Chondrocyte (in vitro differentiated cells): ENCODE measurements around the gene SLC35G2. TPM values are rescaled to one million over a fixed set of nuclear protein-coding genes. Genes with fewer than 3 reads are reported as not detected.

ENCODE experiments used
- DNase-seq: peaks from one replicate; pipeline ENCODE4 v3.0.0; 2021; ENCODE audit warnings: mixed read lengths, low spot score
- H3K27ac Mint-ChIP-seq: one replicate; pipeline ENCODE4 v1.8.0; 2021; ENCODE audit warnings: mild to moderate bottlenecking, moderate library complexity, mixed read lengths; ENCODE audit not compliant: unreplicated experiment
- H3K27me3 Mint-ChIP-seq: 2 replicates; pipeline ENCODE4 v1.8.0; 2021; ENCODE audit warnings: low read depth, mixed read lengths
- H3K36me3 Mint-ChIP-seq: 2 replicates; pipeline ENCODE4 v1.8.0; 2021; ENCODE audit warnings: low read depth, mixed read lengths
- H3K4me1 Mint-ChIP-seq: 2 replicates; pipeline ENCODE4 v1.8.0; 2021; ENCODE audit warnings: low read depth, mild to moderate bottlenecking, mixed read lengths
- H3K4me3 Mint-ChIP-seq: one replicate; pipeline ENCODE4 v1.8.0; 2021; ENCODE audit warnings: mild to moderate bottlenecking, moderate library complexity, mixed read lengths; ENCODE audit not compliant: unreplicated experiment
- H3K9me3 Mint-ChIP-seq: 2 replicates; pipeline ENCODE4 v1.8.0; 2021; ENCODE audit warnings: low read depth, mixed read lengths
- total RNA-seq: library from RNA; stranded (reverse); gene quantifications from 3 replicates; pipeline ENCODE4 v1.2.1, GENCODE V29; 2021
- TF ChIP-seq, protein P1 (sequence below): fragments of 200-600 bp; sonication (generic); IDR thresholded peaks from 2 replicates; pipeline ENCODE4 v1.5.0; 2021; ENCODE audit warnings: antibody characterized with exemption, mild to moderate bottlenecking, moderate library complexity

SLC35G2 gene
- total RNA-seq, 1 donor from 2014 or later, result 3.8 TPM

DNA sequence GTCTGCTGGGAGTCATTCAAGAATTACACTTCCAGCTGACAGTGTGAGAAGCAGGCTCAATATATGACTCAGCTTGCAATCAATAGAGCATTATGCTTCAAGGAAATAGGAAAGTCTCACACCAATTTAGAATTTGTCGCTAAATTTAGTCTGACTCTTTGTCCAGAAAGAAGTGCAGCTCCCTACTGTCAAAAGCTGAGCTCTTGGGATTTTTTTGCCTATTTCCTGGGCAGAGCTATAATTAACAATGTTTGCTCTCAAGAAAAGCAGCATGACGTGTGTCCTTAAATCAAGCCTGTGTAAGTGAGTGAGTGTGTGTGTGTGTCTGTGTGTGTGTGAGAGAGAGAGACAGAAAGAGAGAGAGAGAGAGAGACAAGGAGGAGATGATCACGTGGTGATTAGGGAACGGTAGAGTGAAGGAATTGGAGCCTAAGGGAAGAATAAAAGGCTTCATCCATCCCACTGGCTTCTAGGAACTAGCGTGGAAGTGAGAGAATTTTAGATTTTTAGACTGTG lies 16.4 kb upstream of the SLC35G2 start:
- DNase-seq, result no peak
- H3K36me3 Mint-ChIP-seq, result no peaks in the 10 kb centered on the region
- no peaks in the 10 kb centered on the region for H3K9me3 Mint-ChIP-seq
- H3K27ac Mint-ChIP-seq, result peak overlapping the region; percentile 64
- H3K4me1 Mint-ChIP-seq, result peaks cover 19% of the 10 kb centered on the region
- H3K4me3 Mint-ChIP-seq, result peak overlapping the region; percentile 20
- TF ChIP-seq, protein P1, sequence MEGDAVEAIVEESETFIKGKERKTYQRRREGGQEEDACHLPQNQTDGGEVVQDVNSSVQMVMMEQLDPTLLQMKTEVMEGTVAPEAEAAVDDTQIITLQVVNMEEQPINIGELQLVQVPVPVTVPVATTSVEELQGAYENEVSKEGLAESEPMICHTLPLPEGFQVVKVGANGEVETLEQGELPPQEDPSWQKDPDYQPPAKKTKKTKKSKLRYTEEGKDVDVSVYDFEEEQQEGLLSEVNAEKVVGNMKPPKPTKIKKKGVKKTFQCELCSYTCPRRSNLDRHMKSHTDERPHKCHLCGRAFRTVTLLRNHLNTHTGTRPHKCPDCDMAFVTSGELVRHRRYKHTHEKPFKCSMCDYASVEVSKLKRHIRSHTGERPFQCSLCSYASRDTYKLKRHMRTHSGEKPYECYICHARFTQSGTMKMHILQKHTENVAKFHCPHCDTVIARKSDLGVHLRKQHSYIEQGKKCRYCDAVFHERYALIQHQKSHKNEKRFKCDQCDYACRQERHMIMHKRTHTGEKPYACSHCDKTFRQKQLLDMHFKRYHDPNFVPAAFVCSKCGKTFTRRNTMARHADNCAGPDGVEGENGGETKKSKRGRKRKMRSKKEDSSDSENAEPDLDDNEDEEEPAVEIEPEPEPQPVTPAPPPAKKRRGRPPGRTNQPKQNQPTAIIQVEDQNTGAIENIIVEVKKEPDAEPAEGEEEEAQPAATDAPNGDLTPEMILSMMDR, result no peak
- H3K27me3 Mint-ChIP-seq, result no peaks in the 10 kb centered on the region

DNA sequence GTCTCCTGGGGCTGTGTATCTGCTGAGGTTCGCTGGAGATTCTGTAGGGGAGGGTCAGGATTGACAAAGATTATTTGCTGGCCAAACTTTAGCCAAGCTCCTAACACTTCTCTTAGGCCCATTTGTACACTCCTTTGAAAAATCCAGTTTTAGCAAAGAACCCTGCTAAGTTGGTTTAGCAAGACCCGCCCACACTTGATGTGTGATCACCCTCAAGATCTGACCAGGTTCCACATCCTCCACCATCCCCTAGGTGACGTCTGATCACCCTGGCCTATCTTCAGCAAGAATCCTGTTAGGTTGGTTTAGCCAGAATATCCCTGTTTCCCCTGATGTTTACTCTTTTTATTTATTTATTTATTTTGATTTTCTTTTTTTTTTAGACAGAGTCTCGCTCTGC lies 14.8 kb upstream of the SLC35G2 start:
- peaks cover 19% of the 10 kb centered on the region for H3K4me1 Mint-ChIP-seq
- DNase-seq, result no peak
- no peaks in the 10 kb centered on the region for H3K27me3 Mint-ChIP-seq
- H3K27ac Mint-ChIP-seq, result no peak overlapping the region
- TF ChIP-seq, protein P1, result no peak
- no peaks in the 10 kb centered on the region for H3K36me3 Mint-ChIP-seq
- no peaks in the 10 kb centered on the region for H3K9me3 Mint-ChIP-seq
- no peak overlapping the region for H3K4me3 Mint-ChIP-seq

DNA sequence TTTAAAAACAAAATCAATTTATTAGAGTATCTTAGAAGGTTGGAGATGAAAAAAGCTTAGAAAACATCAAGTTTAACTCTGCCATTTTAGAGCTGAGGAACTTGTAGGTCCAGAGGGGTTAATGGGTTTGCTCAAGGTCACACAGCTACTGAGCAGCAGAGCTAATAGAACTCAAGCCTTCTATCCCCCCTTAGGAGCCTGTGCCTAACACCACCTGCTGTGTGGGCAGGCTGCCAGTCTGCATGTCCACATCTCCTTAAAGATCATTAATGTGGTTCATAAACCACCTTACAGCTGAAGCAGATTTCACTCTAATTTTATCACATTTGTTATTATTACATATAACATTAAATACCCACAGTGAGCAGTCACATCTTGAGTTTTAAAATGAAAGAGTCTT lies 14.1 kb upstream of the SLC35G2 start:
- Mint-ChIP-seq H3K36me3 (no peaks in the 10 kb centered on the region), H3K4me3 (no peak overlapping the region)
- DNase-seq, result no peak

DNA sequence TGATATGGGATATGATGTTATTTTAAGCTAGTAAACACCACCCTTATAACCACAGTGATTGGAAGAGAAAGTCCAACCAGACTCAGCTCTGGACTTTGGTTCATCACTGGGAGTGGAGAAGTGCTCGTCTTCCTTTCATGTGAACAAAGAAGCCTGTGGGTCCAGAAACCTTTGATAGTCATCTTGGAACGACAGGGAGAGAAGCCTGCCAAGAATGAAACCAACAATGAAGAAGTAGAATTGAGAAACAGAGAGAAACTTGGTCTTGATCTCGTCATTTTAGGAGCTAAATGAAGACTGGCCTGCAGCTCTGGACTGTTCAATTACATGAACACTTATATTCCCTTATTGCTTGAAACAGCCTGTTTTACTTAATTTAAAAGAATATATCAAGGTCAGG lies 13.1 kb upstream of the SLC35G2 start:
- H3K4me1 Mint-ChIP-seq, result peaks cover 19% of the 10 kb centered on the region
- TF ChIP-seq, protein P1, result no peak
- no peak for DNase-seq
- H3K27me3 Mint-ChIP-seq, result no peaks in the 10 kb centered on the region
- H3K9me3 Mint-ChIP-seq, result no peaks in the 10 kb centered on the region
- no peaks in the 10 kb centered on the region for H3K36me3 Mint-ChIP-seq
- H3K4me3 Mint-ChIP-seq, result no peak overlapping the region
- no peak overlapping the region for H3K27ac Mint-ChIP-seq

More for the DNA sequence above, 14.1 kb upstream of the SLC35G2 start:
- Mint-ChIP-seq H3K27ac (no peak overlapping the region), H3K27me3 (no peaks in the 10 kb centered on the region), H3K4me1 (peaks cover 19% of the 10 kb centered on the region), H3K9me3 (no peaks in the 10 kb centered on the region)
- TF ChIP-seq, protein P1, result no peak

DNA sequence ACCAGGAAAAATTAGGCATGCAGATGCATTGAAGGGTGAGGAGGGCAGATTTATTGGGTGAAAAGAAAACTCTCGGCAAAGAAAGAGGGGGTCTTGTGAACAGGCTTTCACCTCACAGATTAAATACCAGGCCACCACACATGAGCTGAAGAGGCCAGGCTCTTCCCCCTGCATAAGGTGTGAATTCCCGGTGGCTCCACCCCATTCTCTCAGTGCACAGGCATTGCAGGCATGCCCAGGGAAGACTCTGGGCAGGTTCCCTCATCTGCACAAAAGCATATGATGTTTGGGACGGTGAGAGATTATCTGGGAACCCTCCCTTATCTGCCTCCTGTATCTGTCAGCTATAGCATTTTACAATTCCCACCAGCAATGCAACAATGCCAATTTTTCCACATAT lies 7.2 kb upstream of the SLC35G2 start:
- DNase-seq, result no peak
- Mint-ChIP-seq H3K4me3 (no peak overlapping the region), H3K4me1 (no peaks in the 10 kb centered on the region), H3K27ac (no peak overlapping the region), H3K36me3 (no peaks in the 10 kb centered on the region), H3K27me3 (no peaks in the 10 kb centered on the region), H3K9me3 (no peaks in the 10 kb centered on the region)
- TF ChIP-seq, protein P1, result no peak
